Lower leg skin (tissue), 3 donors: ENCODE results near the gene TINAGL1.

Experiments
- CTCF ChIP-seq, 3 donors: fragments of 450-650 bp; IDR thresholded peaks; one replicate each; pipeline ENCODE4 v1.5.1; 2016; ENCODE audit warnings: antibody characterized with exemption in 3 of 3, mild to moderate bottlenecking in 3 of 3, moderate library complexity in 2 of 3
- POLR2A ChIP-seq, 2 donors: fragments of 450-650 bp; IDR thresholded peaks; one replicate each; pipeline ENCODE4 v1.6.1; 2016 to 2017; ENCODE audit warnings: antibody characterized with exemption in 2 of 2, mild to moderate bottlenecking in 1 of 2, moderate library complexity in 1 of 2

GRCh38 chr1:31585736-31586365, 9.5 kb downstream of the TINAGL1 start:
- no peak for TF ChIP-seq POLR2A (IDR thresholded peaks at IDR 0.05)
- no peak for TF ChIP-seq CTCF (IDR thresholded peaks at IDR 0.05)
